G401.6 (cell line): ENCODE data around the gene C1orf122.
"Not testable (repeated sequence)": the region's sequence is repeated elsewhere in the genome, so short reads cannot be mapped to it uniquely, and the experiment has no call there.

Experiments
- FAIRE-seq: peaks from 2 replicates; lab custom pipeline; 2012; peaks lifted over from hg19 to GRCh38; lab: Jason Lieb, UNC

The C1orf122 gene

DNA sequence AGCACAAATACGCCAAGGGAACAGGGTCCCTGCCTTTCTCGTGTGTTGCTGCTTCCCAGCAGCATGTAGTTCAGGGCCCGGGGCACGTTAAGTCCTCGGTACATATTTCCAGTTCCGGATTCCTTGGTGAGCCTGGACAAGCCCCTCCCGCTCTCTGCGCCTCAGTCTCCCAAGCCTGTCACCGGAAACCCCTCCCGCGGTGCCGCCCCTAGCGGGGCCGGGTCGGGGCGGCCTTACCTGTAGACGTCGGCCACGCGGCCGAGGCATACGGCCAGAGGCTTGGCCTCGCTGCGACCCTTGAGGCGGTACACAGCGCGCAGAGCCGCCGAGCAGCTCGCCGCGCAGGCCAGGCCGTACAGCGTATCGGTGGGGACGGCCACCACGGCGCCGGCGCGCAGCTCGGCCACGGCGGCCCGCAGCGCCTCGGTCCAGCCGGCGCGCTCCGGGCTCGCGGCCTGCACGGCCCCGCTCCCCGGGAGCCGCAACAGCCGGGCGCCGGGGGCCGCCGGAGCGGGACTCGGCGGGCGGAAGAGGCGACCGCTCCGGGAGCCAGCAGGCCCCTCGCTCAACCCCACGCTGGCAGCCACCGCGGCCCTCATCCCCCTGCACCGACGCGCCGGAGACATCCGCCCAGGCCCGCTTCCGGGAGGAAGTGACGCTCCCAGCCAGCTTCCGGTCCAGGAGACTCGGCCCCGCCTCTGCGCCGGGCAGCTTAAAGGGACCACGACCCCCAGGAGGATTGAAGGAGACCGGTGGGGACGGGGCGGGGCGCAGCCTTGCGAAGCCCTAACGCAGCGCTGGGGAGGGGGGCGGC, at the start of gene C1orf122, which contains the start of gene YRDC:
Gene C1orf122, plus strand, starts transcription at position 236 of the 814 bp plus-strand sequence. CDS start 615 bp downstream, outside the sequence.
Gene YRDC, minus strand, starts transcription at position 654 of the 814 bp plus-strand sequence. Its CDS starts 28 bp downstream, at position 626.
- no peak for FAIRE-seq

DNA sequence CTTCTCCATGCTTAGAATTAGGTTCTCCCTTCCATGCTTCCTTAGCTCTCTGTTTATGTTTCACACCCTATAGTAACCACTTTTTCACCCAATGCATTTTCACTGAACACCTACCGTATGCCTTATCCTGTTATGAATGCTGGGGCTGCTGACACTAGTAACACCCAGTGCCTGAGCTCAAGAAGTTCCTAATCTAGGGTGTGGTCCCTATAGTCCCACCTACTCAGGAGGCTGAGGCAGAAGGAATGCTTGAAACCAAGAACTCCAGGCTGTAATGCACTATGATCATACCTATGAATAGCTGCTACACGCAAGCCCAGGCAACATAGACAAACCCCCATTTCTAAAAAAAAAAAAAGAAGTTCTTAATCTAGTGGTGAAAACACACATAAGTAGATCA, 48.1 kb upstream of the C1orf122 start:
- no peak for FAIRE-seq

DNA sequence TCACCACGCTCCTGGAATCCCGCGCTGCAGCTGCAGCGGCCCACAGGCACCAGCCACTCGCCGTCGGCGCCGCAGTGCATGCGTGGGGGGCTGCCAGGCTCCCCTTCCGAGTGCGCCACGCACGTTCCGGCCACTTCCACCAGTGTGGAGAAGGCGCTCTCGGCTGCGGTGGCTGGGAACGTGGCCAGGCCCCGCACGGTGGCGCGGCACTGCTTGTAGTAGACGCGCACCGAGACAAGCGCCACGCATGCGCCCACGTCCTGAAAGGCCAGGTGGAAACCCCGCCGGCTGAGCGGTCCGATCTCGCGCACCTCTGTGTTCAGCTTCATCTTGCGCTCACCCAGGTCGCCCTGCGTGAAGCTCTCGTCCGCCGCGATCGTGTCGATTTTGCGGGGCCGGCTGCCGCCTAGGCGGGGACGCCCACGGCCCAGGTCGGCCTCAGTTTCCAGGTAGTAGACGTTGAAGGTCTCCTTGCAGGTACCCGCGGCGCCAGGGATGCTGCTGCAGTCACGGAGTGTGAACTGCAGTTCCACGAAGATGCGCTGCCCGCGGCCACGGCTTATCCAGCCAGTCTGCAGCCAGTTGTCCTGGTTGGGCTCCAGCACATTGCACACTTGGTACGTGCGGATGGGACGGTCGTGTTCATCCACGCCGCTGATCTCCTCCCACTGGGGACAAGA, 46.0 kb upstream of the C1orf122 start:
- no peak for FAIRE-seq

DNA sequence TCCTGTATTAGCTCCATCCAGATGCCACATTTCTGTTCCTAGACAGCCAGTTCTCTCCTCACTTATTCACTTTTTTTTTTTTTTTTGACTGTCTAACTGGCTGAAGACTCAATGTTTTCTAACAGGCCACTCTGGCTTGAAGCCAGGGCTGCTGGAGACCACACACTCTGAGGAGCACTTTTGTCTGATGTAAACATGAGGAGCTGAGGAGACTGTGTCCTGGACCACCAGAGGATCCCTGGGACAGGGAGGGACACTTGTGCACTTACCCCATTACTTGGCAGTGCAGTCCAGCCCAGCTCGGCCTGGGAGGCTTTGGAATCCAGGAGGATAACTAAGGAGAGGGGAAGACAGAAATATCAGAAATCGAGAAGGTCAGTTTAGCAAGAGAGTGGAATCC, 45.1 kb upstream of the C1orf122 start:
- FAIRE-seq = no peak

DNA sequence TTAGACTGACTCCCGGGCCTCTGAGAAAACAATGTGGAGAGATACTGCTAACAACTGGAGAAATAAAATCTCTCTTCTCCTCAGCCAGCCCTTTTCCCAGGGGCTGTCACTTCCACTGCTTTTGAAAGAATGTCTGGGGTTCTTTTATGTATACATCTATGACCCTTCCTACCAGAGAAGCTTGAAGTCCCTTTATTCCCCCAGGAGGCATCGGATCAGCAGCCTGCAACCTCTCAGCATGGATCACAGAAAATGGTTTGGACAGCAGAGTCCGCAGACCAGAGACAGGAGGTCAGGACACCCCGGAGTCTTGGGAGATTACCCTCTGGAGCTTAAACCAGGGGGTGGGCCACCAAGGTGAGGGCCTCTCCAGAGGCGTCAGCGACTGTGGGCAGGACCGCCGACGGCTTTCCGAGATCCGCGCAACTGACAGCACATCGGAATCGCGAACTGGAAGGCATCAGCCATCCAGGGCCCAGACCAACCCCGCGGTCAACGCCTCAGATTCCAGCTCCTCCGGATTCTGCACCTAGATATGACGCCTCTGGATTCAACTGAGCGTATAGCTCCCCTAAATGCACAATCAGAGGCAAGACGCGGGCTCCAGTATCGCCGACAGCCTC, 43.7 kb upstream of the C1orf122 start:
- FAIRE-seq = no peak

DNA sequence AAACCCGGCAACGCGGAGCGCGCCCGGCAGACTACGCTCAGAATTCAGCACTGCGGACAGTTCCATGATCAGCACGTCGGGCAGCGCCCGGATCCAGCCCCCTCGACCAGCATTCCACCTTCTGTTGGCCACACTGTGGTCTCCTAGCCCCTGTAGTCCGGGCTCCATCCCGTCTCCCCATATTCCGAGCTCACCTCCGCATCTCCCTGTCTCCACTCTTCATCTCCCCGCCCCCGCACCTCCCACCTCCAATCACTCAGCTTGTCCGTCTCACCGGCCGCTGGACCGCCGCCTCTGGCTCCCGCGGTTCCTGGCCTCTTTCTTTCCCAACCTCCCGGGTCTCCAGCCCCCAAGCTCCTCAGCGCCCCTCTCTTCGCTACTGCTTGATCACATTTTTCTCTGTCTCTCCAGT, 43.2 kb upstream of the C1orf122 start:
- no peak for FAIRE-seq

DNA sequence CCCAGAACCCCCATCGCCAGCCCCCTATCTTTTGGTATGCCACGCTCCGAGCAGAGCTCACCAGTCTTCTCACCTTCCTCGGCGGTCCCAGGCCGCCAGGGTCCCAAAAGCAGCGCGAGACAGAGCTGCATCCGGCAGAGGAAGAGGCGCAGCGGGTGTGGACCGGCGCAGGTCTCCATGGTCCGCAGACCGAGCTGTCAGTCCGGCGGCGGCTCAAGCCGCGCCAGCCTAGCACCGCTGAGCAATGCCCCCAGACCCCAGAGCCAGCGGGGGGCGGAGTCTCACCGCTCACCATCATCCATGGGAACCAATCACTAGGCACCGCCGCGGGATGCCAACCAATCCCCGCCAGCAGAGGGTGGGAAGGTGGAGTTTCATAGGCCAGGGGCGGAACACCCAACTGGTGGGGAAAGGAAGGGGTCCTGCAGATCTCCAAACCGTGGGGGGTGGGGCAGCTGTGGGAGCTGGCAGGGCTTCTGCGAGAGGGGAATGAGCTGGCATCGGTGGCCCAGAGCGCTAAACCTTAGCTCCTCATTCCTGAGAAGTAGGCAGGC, 42.6 kb upstream of the C1orf122 start, which contains the start of gene EPHA10:
Gene EPHA10, minus strand, starts transcription at position 233 of the 554 bp plus-strand sequence. Its CDS starts 54 bp downstream, at position 179.
- no peak for FAIRE-seq

DNA sequence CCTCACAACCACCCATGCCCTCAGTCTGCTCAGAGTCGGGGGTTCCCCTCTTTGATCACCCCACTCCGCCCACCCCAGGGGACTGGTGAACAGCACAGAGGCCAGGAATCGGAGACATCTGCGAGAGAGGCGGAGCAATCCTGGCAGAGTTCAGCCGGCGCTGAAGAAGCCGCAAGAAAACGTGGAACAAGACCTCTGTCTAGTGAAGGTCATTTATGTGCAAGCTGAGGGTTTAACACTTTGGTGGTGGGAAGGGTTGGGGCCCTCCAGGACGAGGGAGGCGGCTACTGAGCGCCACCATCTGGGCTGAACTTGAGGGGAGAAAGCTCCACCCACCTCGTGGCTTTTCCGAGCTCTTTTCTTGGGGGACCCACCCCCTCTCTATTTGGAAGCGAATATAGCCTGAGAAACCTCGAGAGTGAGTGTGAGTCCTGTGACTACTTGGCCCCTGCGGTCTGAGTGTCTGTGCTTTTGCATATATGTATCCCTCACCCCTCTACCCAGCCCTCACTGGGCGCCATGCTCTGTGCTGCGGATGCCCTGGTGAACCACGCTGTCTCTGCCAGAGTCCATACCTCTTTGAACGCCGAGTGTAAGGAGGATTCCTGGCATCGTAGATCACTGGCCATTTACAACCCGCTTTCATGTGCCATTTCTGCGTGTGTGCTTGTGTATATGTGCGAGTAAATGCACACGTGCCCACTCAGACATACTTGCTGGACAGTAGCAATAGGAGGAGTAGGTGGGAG, 41.5 kb upstream of the C1orf122 start:
- FAIRE-seq = no peak

DNA sequence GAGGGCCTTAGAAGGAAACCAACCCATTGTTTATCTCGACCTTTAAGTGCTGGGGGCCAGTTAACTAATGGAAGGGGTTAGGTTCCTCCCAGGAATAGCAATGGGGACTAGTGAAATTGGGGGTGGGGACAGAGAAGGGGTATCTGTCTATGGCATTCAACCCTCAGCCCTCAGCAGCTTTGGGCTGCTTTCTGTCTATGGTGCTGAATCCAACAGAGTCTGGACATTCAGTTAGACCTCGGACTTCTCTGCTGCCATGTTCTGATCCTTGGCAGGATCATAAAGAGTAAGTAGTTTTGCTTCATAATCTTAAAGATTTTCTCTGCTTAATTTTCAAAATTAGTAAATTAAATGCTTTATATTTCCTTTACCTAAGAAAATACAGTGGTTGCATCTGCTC, 40.1 kb upstream of the C1orf122 start:
- FAIRE-seq = no peak

DNA sequence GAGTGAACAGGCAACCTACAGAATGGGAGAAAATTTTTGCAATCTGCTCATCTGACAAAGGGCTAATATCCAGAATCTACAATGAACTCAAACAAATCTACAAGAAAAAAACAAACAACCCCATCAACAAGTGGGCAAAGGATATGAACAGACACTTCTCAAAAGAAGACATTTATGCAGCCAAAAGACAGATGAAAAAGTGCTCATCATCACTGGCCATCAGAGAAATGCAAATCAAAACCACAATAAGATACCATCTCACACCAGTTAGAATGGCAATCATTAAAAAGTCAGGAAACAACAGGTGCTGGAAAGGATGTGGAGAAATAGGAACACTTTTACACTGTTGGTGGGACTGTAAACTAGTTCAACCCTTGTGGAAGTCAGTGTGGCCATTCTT, 36.1 kb upstream of the C1orf122 start:
- not testable (repeated sequence) for FAIRE-seq

DNA sequence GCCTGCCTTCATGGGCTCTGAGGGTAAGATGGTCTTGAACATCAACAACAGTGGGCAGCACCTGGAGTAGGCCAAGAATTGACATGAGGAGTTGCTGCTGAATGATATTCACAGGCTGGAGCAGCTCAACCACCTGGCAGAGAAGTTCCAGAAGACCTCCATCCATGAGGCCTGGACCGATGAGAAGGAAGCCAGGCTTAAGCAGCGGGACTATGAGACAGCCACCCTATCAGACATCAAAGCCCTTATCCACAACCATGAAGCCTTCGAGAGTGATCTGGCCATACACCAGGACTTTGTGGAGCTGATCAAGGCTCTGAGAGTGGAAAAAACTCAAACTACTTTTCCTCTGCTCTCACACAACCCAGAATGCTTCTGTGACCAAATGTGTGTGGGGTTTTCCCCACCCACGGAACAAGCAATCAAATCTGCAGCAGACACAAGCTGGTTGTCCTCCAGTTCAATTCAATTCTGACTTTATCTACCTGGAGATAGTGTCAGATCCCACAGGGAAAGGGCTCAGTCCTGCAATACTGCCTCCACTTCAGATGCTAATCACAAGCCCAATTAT, 30.6 kb upstream of the C1orf122 start:
- no peak for FAIRE-seq

DNA sequence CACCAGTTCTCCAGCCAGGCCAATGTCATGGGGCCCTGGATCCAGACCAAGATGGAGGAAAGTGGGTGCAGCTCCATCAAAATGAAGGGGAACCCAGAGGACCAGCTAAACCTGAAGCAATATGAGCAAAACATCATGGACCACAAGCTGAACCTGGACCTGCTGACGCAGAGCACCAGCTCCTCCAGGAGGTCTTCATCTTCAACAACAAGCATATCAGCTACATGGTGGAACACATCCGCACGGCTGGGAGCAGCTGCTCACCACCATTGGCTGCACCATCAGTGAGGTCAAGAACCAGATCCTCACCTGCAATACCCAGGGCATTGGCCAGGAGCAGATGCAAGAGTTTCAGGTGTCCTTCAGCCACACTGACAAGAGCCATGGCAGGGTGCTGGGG, 28.9 kb upstream of the C1orf122 start:
- no peak for FAIRE-seq

DNA sequence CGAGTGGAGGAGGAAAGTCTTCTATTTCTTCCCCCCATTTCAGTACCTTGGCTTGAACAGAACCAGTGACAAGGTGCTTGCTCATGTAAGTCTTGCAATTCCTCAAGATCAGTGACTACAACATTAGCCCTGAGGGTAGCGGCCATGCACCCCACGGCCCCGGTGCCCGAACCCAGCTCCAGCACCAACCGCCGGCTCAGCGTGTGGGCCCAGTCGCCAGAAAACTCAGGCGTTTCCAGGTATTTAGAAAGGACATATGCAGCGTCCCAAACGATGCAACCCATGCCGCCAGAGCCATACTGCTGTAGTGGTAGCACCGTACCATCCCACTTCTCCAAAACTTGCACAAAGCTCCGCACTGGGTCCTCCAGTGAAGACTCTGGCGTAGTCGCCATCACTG, 25.1 kb upstream of the C1orf122 start:
- FAIRE-seq = no peak

DNA sequence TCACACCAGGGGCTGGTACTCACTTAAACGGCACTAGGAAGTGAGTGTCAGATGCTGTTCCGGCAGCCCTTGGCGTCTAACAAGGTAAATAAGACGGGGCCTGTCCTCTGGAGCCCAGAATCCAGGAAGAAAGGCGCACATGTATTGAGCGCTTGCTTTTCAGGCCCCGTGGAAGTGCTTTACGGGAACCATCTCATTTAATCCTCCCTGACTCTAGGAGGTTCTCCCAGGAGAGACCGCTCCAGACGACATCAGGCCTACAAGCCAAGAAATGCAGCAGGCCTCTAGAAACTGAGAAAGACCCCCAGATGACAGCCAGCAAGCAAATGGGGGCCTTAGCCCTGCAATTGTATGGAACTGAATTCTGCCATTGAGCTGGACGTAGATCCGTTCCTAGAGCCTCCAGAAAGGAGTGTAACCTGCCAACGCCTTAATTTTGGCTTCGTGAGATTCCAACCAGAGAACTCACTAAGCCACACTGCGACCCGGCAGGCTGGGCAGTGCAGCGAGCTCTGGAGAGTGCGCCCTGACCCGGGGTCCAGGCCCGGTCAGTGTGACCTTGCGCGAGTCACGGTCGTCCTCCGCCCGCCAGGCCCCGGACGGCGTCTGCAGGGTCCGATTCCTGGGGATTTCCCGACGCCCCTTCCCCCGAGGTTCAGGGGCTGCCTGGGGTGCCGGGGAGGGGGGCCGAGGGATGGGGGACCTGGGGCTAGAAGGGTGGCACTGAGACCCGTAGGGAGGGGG, 14.5 kb upstream of the C1orf122 start:
- no peak for FAIRE-seq

DNA sequence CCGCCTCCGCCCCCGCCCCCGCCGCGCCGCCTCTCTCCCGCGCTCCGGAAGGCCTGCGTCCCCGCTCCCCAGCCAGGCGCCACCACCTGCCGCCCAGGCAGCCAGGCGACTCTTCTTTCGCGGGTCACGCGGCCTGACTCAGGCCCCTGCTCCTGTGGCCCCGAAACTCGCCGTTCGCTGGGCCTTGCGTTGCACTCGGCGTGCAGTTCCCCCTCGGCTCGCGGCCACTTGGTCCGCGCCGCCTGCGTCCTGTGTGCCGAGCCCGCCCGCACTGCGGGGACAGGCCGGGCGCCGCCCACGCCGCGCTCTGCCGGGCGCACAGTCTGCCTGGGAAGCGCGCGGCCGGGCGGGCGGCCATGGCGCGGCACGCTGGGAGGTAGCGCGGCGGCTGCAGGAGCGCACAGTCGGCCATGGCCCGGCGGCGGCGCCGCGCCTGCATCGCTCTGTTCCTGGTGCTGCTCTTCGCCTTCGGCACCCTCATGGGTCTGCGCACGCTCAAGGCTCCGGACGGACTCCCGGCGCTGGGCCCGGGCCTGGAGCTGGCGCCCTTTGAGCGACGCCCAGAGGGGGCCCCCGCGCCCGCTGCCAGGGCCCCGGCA, 13.7 kb upstream of the C1orf122 start, which contains the start of gene MANEAL:
Gene MANEAL, plus strand, starts transcription at position 75 of the 599 bp plus-strand sequence. Its CDS starts 336 bp downstream, at position 411.
- no peak for FAIRE-seq

DNA sequence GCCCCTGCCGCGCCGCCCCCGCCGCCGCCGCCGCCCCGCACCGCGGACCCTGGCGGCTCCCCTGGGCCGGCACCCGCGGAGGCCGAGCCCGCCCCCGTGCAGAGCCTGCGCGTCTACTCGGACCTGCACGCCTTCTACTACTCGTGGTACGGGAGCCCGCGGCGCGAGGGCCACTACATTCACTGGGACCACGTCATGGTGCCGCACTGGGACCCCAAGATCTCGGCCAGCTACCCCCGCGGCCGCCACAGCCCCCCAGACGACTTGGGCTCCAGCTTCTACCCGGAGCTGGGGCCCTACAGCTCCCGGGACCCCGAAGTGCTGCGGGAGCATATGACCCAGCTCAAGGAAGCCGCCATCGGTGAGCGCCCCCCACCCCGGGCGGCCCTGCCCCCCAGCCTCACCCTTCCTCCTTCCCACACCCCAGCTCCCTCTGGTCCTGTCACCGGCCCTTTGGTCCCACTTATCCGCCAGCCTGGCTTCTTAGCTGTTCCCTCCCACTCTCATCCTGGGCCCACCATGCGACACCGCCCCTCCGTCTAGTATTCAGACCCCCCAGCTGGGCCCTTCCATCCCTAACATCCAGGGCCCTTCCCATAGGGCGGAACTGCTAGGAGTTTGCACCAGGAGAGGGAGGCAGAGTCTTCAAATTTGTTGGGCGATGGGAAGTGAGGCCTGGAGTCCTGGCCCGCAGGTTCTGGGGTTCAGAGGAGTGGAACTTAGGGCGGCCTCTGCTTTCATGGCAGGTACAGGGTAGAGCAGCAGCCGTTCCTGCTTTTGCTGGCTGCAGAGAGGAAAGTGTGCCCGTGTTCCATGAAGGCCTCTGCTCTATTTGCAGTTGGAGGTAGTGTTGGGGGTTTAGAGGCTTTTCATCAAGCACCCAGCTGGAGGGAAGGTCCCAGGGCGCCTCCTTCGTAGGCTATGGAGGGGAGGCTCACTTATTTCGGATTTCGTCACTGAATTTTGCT, 12.9 kb upstream of the C1orf122 start:
- no peak for FAIRE-seq

DNA sequence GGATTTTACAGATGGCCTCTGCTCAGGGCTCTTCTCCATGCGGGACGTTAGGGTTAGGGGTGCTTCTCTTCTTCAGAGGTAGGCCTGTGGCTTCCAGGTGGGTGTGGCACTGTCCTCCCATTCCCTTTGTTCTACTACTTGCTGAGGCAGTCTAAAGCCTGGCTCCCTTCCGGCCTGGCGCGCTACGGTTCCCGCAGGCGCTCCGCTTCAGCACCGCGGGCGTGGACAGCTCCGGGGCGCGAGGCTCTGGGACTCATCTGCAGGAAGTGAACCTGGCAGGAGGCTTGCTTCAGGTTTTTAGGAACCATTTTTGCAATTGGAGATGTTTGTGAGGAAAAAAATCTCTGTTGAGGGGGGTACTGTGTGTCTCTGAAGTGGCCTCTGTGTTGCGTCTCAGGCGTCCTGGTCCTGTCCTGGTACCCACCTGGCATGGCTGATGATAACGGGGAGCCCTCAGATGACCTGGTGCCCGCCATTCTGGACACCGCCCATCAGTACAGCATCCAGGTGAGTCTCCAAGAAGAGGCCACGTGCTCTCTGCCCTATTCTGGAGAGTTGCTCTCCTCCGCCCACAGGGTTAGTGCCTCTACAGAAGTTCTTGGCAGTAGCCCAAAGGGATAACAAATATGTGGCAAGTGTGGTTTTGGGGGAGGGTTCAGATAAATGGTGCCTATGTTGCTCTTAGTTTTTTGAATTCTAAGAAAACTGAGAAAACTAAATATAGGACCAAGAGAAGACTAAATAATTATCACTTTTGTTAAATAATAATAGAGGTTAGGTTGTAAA, 12.1 kb upstream of the C1orf122 start:
- FAIRE-seq = no peak

DNA sequence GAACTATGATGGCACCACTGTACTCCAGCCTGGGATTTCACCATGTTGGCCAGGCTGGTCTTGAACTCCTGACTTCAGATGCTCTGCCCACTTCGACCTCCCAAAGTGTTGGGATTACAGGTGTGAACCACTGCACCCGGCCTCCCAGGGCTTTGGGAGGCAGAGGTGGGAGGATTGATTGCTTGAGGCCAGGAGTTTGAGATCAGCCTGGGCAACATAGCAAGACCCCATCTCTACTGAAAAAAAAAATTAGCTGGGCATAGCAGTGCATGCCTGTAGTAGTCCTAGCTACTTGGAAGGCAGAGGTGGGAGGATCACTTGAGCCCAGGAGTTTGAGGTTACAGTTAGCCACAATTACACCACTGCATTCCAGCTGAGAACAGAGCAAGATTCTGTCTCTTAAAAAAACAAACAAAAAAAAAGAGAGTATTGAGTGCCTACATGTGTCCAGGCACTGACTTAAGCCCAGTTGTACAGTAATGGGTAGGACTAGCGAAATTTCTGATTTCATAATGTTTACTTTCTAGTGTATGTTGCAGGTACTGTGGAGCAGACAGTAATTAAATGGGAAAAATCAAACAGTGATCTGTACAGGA, 9.7 kb upstream of the C1orf122 start:
- no peak for FAIRE-seq
